ENCODE data around the gene PFDN4.
A peak's percentile ranks its signal among the peaks of the same experiment; 100 is the strongest.

Gene PFDN4

DNA sequence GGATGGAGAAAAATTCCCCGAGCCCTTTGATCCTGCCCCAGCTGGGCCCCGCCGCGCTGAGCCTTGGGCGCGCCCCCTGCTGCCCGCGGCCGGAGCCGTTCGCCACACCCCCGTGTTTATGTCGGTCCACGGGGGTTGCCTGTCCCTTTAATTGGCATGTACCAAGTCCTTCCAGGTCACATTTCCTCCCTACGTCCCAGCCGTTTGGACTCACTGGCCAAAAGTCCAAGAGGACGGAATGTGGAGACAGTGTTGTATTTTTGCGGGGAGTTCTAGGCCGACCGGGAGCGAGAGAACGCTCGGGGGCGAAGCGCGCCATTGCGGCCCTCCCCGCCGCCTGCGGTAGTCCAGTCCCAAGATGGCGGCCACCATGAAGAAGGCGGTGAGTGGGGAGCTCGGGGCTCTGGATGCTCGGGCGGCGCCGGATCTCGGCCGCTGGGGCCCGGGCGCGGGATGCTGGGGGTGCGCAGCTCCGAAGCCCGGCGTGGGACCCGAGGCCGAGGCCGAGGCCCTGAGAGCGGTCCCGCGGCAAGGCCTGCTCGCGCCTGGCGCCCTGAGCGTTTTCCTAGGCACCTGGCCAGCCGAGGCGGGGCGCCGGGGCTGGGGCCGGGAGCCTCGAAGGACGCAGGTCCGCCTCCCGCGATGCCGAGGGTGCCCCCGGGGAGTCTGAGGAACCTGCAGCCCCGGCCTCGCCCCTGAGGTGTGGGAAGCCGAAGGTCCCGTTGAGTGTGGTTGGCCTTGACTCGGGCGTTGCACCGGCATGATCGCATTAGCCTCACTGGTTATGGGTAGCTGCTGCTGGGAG lies at the start of gene PFDN4:
Gene PFDN4 (plus strand): TSS at position 345 of the 805 bp plus-strand sequence. CDS start 14 bp downstream, at position 359.
- peak; percentile 65 for DNase-seq (ENCODE audit: low read depth)

DNA sequence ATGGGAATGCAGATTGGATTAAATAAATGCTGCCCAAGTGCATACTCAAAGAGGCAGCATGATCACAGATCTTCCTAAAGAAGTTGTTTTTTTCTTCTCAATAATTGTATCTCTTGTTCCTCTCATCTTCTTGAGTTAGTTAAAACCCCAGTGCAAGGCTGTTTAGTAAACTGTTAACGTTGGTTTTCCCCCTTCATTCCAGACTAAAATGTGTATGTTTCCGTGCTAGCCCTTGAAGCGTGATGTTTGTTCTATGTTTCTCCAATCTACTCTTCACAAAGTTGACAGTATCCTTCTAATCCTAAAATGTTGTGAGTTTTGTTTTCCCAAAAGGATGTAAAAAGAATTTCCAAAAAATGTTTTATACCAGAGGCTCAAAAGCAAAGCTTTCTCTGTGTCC lies 49.7 kb upstream of the PFDN4 start:
- no peak for DNase-seq (ENCODE audit: low read depth)

GRCh38 chr20:54158856-54159418 lies 49.0 kb upstream of the PFDN4 start:
- DNase-seq (ENCODE audit: low read depth): no peak

- no peak for DNase-seq (ENCODE audit: low read depth)
Measured at GRCh38 chr20:54160065-54161007, 47.6 kb upstream of the PFDN4 start.

- no peak for DNase-seq (ENCODE audit: low read depth)
Measured at GRCh38 chr20:54161008-54161820, 46.7 kb upstream of the PFDN4 start.

DNA sequence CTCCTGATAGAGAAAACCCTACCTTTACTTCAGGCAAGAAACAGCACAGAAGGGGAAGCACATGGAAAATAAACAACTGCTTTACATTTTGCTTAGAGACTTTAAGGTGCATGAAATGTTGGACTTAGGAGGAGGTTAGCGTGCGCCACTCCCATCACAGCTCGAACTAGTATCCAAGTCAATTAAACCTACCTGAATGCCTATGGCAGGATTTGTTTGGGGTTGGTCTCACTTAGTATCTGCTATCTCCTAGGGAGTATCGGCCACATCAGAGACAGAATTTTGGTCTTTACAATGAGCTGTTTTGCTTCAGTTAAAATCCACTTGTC lies 46.1 kb upstream of the PFDN4 start:
- DNase-seq (ENCODE audit: low read depth): no peak

GRCh38 chr20:54162378-54163009 lies 45.4 kb upstream of the PFDN4 start:
- DNase-seq (ENCODE audit: low read depth): no peak

DNA sequence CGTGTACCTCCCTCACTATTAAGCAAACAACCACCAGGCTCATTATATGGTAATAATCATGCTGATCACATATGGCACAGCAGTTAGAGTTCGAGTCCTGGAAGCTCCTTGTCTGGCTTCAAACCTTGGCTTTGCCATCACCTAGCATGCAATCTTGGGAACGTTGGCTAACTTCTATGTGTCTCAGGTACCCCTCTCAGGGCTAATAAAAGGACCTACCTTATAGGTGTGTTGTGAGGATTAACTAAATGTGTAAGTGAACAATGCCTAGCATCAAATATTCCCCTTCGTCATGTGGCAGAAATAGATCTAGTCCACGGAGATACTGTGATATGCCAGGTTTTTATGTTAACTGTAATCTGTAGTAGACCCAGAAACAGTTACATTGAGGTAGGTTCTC lies 44.5 kb upstream of the PFDN4 start:
- no peak for DNase-seq (ENCODE audit: low read depth)

DNA sequence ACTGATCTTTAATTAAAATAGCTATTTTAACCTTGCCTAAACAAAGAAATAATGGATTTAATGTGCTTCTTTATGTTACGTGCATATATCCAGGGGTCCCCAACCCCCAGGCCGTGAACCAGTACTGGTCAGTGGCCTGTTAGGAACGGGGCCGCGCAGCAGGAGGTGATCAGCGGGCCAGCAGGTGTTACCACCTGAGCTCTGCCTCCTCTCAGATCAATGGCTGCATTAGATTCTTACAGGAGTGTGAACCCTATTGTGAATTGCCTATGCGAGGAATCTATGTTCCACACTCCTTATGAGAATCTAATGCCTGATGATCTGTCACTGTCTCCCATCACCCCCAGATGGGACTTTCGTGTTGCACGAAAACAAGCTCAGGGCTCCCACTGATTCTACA lies 42.9 kb upstream of the PFDN4 start:
- DNase-seq (ENCODE audit: low read depth): no peak

GRCh38 chr20:54165803-54166202 lies 42.1 kb upstream of the PFDN4 start:
- no peak for DNase-seq (ENCODE audit: low read depth)

- no peak for DNase-seq (ENCODE audit: low read depth)
Measured at GRCh38 chr20:54166987-54167662, 40.8 kb upstream of the PFDN4 start.

GRCh38 chr20:54167909-54168872 lies 39.7 kb upstream of the PFDN4 start:
- no peak for DNase-seq (ENCODE audit: low read depth)

GRCh38 chr20:54168961-54169862 lies 38.7 kb upstream of the PFDN4 start:
- DNase-seq (ENCODE audit: low read depth): no peak

- DNase-seq (ENCODE audit: low read depth): no peak
Measured at GRCh38 chr20:54170026-54170471, 37.8 kb upstream of the PFDN4 start.

DNA sequence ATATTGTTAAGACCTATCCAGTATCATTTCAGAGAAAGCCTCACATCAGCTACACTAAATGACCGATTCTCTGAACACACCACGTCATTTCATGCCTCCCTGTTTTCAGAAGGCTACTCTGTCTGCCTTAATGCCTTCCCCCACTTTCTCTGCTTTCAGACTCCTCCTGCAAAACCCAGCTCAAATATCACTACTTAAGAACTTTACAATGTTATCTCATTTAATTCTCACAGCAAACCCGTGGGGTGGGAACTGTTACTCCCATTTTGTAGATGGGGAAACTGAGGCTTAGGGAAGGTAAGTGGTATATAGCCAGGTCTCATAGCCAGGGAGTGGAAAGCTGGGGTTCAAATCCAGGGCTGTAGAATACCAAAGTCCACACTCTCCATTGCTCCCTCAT lies 36.9 kb upstream of the PFDN4 start:
- no peak for DNase-seq (ENCODE audit: low read depth)

GRCh38 chr20:54172532-54172855 lies 35.4 kb upstream of the PFDN4 start:
- no peak for DNase-seq (ENCODE audit: low read depth)

DNA sequence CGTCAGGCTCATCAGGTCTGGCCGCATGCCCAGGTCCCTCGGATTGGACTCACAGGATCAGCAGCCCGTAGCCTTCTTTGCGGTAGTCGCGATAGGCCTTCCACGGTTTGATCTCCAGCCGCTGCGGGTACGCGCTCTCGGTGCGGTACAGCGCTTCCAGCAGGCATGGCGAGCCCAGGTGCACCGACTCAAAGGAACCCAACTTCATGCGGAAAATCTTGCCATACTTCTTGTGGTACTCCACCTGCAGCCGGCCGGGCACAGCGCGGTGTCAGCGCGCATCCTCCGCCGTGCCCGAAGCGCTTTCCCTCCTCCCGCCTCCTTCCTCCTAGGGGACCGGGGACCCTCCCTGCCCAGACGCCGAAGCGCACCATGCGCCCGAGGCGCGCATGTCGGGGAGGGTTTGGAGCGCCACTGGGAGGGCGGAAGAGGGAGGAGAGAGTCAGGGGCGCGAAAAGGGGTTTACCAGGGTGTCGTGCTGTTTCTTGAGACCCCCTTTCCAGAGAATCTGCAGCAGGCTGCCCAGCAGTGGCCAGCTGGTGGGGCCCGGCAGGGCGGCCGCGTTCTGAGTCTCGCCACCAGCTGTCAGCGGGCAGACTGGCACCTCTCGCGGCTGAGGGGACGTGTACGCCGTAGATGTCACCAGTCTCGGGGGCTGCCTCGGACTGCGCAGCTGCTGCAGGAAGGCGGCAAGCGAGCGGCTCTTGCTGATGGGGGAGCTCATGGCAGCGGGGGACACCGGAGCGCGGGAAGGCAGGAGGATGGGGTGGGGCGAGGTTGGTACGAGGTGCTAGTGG lies 34.8 kb upstream of the PFDN4 start:
- no peak for DNase-seq (ENCODE audit: low read depth)
